HEK293 (cell line): Measurements from ENCODE around the gene GPR162.
A peak's percentile ranks its signal among the peaks of the same experiment; 100 is the strongest.

ENCODE experiments used
- GLIS1 ChIP-seq: fragments of 450-650 bp; formaldehyde crosslinking; IDR thresholded peaks from 2 replicates; pipeline ENCODE4 v1.5.1; 2016; ENCODE audit warnings: missing biosample characterization, missing genetic modification characterization
- MZF1 ChIP-seq: fragments of 450-650 bp; formaldehyde crosslinking; IDR thresholded peaks from 2 replicates; pipeline ENCODE4 v1.5.1; 2017; ENCODE audit warnings: missing biosample characterization, missing genetic modification characterization, borderline replicate concordance
- SALL2 ChIP-seq: fragments of 450-650 bp; formaldehyde crosslinking; IDR thresholded peaks from 2 replicates; pipeline ENCODE4 v1.5.0; 2017; ENCODE audit warnings: missing biosample characterization, mild to moderate bottlenecking, missing genetic modification characterization, borderline replicate concordance
- SCRT2 ChIP-seq: fragments of 450-650 bp; formaldehyde crosslinking; IDR thresholded peaks from 2 replicates; pipeline ENCODE4 v1.5.1; 2016; ENCODE audit warnings: missing biosample characterization, missing genetic modification characterization
- TCF7L2 ChIP-seq: IDR thresholded peaks from 2 replicates; pipeline ENCODE4 v1.6.1; 2011; ENCODE audit warnings: low read depth, mild to moderate bottlenecking, inconsistent platforms, low read length, moderate library complexity, borderline replicate concordance
- YY1 ChIP-seq: fragments of 450-650 bp; formaldehyde crosslinking; IDR thresholded peaks from 2 replicates; pipeline ENCODE4 v1.5.1; 2018; ENCODE audit warnings: missing biosample characterization, missing genetic modification characterization
- ZBTB17 ChIP-seq: fragments of 450-650 bp; formaldehyde crosslinking; IDR thresholded peaks from 2 replicates; pipeline ENCODE4 v1.5.1; 2016; ENCODE audit warnings: missing biosample characterization, missing genetic modification characterization
- ZBTB7A ChIP-seq: fragments of 450-650 bp; formaldehyde crosslinking; IDR thresholded peaks from 2 replicates; pipeline ENCODE4 v1.5.1; 2016; ENCODE audit warnings: low read depth, missing biosample characterization, missing genetic modification characterization
- ZFHX2 ChIP-seq: fragments of 450-650 bp; formaldehyde crosslinking; conservative IDR thresholded peaks from 2 replicates; pipeline ENCODE4 v1.5.1; 2016; ENCODE audit warnings: missing biosample characterization, missing genetic modification characterization
- ZNF10 ChIP-seq: fragments of 450-650 bp; formaldehyde crosslinking; IDR thresholded peaks from 2 replicates; pipeline ENCODE4 v1.5.1; 2017; ENCODE audit warnings: missing biosample characterization, missing genetic modification characterization
- ZNF138 ChIP-seq: fragments of 450-650 bp; formaldehyde crosslinking; IDR thresholded peaks from 2 replicates; pipeline ENCODE4 v1.5.1; 2016; ENCODE audit warnings: missing biosample characterization, missing genetic modification characterization, borderline replicate concordance
- ZNF16 ChIP-seq: fragments of 450-650 bp; formaldehyde crosslinking; IDR thresholded peaks from 2 replicates; pipeline ENCODE4 v1.5.1; 2016; ENCODE audit warnings: low read depth, missing biosample characterization, missing genetic modification characterization
- ZNF214 ChIP-seq: fragments of 450-650 bp; formaldehyde crosslinking; IDR thresholded peaks from 2 replicates; pipeline ENCODE4 v1.5.1; 2017; ENCODE audit warnings: missing biosample characterization, mild to moderate bottlenecking, missing genetic modification characterization, borderline replicate concordance
- ZNF23 ChIP-seq: fragments of 450-650 bp; formaldehyde crosslinking; IDR thresholded peaks from 2 replicates; pipeline ENCODE4 v1.5.1; 2016; ENCODE audit warnings: missing biosample characterization, missing genetic modification characterization, borderline replicate concordance
- ZNF335 ChIP-seq: fragments of 450-650 bp; formaldehyde crosslinking; conservative IDR thresholded peaks from 2 replicates; pipeline ENCODE4 v1.5.1; 2016; ENCODE audit warnings: missing biosample characterization, missing genetic modification characterization
- ZNF514 ChIP-seq: fragments of 450-650 bp; formaldehyde crosslinking; IDR thresholded peaks from 2 replicates; pipeline ENCODE4 v1.5.1; 2016; ENCODE audit warnings: missing biosample characterization, missing genetic modification characterization
- ZNF521 ChIP-seq: fragments of 450-650 bp; formaldehyde crosslinking; IDR thresholded peaks from 2 replicates; pipeline ENCODE4 v1.5.1; 2017; ENCODE audit warnings: missing biosample characterization, mild to moderate bottlenecking, missing genetic modification characterization
- ZNF548 ChIP-seq: fragments of 450-650 bp; formaldehyde crosslinking; IDR thresholded peaks from 2 replicates; pipeline ENCODE4 v1.5.1; 2016; ENCODE audit warnings: missing biosample characterization, missing genetic modification characterization
- ZNF624 ChIP-seq: fragments of 450-650 bp; formaldehyde crosslinking; IDR thresholded peaks from 2 replicates; pipeline ENCODE4 v1.5.1; 2017; ENCODE audit warnings: missing biosample characterization, missing genetic modification characterization
- ZNF626 ChIP-seq: fragments of 450-650 bp; sonication (Bioruptor Pico); formaldehyde crosslinking; IDR thresholded peaks from 2 replicates; pipeline ENCODE4 v1.5.1; 2018; ENCODE audit warnings: missing biosample characterization, missing genetic modification characterization, inconsistent platforms
- ZXDB ChIP-seq: fragments of 450-650 bp; formaldehyde crosslinking; IDR thresholded peaks from 2 replicates; pipeline ENCODE4 v1.5.1; 2016; ENCODE audit warnings: missing biosample characterization, missing genetic modification characterization
- TF ChIP-seq, protein P1 (sequence below): fragments of 450-650 bp; IDR thresholded peaks from 2 replicates; pipeline ENCODE4 v1.5.1; 2018; ENCODE audit warnings: missing biosample characterization, missing genetic modification characterization
- TF ChIP-seq, protein P2 (sequence below): fragments of 450-650 bp; formaldehyde crosslinking; IDR thresholded peaks from 2 replicates; pipeline ENCODE4 v1.5.1; 2016; ENCODE audit warnings: missing biosample characterization, missing genetic modification characterization
- TF ChIP-seq, protein P3 (sequence below): fragments of 450-650 bp; formaldehyde crosslinking; IDR thresholded peaks from 2 replicates; pipeline ENCODE4 v1.5.1; 2016; ENCODE audit warnings: missing biosample characterization, missing genetic modification characterization
- TF ChIP-seq, protein P4 (sequence below): fragments of 450-650 bp; formaldehyde crosslinking; IDR thresholded peaks from 2 replicates; pipeline ENCODE4 v1.5.1; 2016; ENCODE audit warnings: missing biosample characterization, missing genetic modification characterization
- TF ChIP-seq, protein P5 (sequence below): fragments of 450-650 bp; formaldehyde crosslinking; IDR thresholded peaks from 2 replicates; pipeline ENCODE4; 2016; ENCODE audit warnings: missing biosample characterization, missing genetic modification characterization
- TF ChIP-seq, protein P6 (sequence below): fragments of 450-650 bp; formaldehyde crosslinking; IDR thresholded peaks from 2 replicates; pipeline ENCODE4 v1.5.1; 2016; ENCODE audit warnings: missing biosample characterization, missing genetic modification characterization
- TF ChIP-seq, protein P7 (sequence below): fragments of 450-650 bp; formaldehyde crosslinking; IDR thresholded peaks from 2 replicates; pipeline ENCODE4 v1.5.1; 2016; ENCODE audit warnings: missing biosample characterization, missing genetic modification characterization
- TF ChIP-seq, protein P8 (sequence below): fragments of 450-650 bp; formaldehyde crosslinking; IDR thresholded peaks from 2 replicates; pipeline ENCODE4 v1.5.1; 2016; ENCODE audit warnings: missing biosample characterization, missing genetic modification characterization

The GPR162 gene

DNA sequence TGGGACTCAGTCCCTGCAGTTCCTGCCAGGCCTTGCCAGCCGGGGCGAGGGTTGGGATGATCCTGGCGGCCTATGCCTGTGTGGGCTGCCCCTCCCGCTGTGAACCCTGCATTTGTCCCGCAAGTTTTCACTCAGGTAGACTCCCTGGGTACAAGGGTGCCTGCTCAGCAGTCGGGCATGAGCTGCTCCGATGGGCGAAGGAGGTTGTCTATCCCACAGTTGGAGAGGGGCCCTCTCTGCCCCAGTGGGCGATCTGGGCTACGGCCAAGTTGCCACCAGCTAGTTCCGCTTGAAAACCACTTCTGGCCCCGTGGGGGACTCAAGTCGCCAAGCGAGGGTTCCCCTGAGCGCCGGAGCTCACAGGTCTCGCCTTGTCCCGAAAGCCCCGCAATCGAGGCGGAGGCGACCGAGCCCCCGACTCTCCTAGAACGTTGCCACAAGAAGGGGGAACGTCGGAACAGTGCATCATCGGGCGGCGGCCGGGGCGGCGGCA is 45.3 kb downstream of the GPR162 start (continued):
- TF ChIP-seq ZXDB, result no peak
- peak; percentile 92 for TF ChIP-seq ZNF335 (tag by site-specific recombination)
- no peak for TF ChIP-seq YY1 (tag by site-specific recombination)
- TF ChIP-seq ZBTB7A, result peak; percentile 73; the same call in 1 of the 2 replicates
- no peak for TF ChIP-seq ZNF16 (tag by site-specific recombination)
- TF ChIP-seq ZNF23 (tag by site-specific recombination), result no peak
- no peak for TF ChIP-seq SCRT2 (tag by site-specific recombination)
- TF ChIP-seq, protein P1, sequence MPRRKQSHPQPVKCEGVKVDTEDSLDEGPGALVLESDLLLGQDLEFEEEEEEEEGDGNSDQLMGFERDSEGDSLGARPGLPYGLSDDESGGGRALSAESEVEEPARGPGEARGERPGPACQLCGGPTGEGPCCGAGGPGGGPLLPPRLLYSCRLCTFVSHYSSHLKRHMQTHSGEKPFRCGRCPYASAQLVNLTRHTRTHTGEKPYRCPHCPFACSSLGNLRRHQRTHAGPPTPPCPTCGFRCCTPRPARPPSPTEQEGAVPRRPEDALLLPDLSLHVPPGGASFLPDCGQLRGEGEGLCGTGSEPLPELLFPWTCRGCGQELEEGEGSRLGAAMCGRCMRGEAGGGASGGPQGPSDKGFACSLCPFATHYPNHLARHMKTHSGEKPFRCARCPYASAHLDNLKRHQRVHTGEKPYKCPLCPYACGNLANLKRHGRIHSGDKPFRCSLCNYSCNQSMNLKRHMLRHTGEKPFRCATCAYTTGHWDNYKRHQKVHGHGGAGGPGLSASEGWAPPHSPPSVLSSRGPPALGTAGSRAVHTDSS (tag by site-specific recombination), result no peak
- TF ChIP-seq ZFHX2 (tag by site-specific recombination), result peak; percentile 71
- TF ChIP-seq ZNF626, result no peak
- TF ChIP-seq, protein P2, sequence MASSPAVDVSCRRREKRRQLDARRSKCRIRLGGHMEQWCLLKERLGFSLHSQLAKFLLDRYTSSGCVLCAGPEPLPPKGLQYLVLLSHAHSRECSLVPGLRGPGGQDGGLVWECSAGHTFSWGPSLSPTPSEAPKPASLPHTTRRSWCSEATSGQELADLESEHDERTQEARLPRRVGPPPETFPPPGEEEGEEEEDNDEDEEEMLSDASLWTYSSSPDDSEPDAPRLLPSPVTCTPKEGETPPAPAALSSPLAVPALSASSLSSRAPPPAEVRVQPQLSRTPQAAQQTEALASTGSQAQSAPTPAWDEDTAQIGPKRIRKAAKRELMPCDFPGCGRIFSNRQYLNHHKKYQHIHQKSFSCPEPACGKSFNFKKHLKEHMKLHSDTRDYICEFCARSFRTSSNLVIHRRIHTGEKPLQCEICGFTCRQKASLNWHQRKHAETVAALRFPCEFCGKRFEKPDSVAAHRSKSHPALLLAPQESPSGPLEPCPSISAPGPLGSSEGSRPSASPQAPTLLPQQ (tag by site-specific recombination), result no peak
- TF ChIP-seq, protein P3, sequence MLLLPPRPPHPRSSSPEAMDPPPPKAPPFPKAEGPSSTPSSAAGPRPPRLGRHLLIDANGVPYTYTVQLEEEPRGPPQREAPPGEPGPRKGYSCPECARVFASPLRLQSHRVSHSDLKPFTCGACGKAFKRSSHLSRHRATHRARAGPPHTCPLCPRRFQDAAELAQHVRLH (tag by site-specific recombination), result no peak
- TF ChIP-seq, protein P4, sequence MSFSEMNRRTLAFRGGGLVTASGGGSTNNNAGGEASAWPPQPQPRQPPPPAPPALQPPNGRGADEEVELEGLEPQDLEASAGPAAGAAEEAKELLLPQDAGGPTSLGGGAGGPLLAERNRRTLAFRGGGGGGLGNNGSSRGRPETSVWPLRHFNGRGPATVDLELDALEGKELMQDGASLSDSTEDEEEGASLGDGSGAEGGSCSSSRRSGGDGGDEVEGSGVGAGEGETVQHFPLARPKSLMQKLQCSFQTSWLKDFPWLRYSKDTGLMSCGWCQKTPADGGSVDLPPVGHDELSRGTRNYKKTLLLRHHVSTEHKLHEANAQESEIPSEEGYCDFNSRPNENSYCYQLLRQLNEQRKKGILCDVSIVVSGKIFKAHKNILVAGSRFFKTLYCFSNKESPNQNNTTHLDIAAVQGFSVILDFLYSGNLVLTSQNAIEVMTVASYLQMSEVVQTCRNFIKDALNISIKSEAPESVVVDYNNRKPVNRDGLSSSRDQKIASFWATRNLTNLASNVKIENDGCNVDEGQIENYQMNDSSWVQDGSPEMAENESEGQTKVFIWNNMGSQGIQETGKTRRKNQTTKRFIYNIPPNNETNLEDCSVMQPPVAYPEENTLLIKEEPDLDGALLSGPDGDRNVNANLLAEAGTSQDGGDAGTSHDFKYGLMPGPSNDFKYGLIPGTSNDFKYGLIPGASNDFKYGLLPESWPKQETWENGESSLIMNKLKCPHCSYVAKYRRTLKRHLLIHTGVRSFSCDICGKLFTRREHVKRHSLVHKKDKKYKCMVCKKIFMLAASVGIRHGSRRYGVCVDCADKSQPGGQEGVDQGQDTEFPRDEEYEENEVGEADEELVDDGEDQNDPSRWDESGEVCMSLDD, result peak; percentile 74
- TF ChIP-seq ZBTB17, result peak; percentile 45
- TF ChIP-seq ZNF548 (tag by site-specific recombination), result no peak
- TF ChIP-seq, protein P5, sequence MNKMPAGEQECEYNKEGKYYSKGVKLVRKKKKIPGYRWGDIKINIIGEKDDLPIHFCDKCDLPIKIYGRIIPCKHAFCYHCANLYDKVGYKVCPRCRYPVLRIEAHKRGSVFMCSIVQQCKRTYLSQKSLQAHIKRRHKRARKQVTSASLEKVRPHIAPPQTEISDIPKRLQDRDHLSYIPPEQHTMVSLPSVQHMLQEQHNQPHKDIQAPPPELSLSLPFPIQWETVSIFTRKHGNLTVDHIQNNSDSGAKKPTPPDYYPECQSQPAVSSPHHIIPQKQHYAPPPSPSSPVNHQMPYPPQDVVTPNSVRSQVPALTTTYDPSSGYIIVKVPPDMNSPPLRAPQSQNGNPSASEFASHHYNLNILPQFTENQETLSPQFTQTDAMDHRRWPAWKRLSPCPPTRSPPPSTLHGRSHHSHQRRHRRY, result no peak
- no peak for TF ChIP-seq ZNF138
- peak; percentile 31; the same call in 1 of the 2 replicates for TF ChIP-seq GLIS1
- no peak for TF ChIP-seq ZNF514 (tag by site-specific recombination)
- no peak for TF ChIP-seq SALL2 (tag by site-specific recombination)
- TF ChIP-seq, protein P6, sequence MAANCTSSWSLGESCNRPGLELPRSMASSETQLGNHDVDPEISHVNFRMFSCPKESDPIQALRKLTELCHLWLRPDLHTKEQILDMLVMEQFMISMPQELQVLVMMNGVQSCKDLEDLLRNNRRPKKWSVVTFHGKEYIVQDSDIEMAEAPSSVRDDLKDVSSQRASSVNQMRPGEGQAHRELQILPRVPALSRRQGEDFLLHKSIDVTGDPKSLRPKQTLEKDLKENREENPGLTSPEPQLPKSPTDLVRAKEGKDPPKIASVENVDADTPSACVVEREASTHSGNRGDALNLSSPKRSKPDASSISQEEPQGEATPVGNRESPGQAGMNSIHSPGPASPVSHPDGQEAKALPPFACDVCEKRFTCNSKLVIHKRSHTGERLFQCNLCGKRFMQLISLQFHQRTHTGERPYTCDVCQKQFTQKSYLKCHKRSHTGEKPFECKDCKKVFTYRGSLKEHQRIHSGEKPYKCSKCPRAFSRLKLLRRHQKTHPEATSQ (tag by site-specific recombination), result no peak
- no peak for TF ChIP-seq MZF1 (tag by site-specific recombination)
- TF ChIP-seq ZNF10 (tag by site-specific recombination), result 0 out of 2 replicates have a peak, but pooled peaks have one; percentile 8
- TF ChIP-seq ZNF214 (tag by site-specific recombination), result no peak
- TF ChIP-seq, protein P7, sequence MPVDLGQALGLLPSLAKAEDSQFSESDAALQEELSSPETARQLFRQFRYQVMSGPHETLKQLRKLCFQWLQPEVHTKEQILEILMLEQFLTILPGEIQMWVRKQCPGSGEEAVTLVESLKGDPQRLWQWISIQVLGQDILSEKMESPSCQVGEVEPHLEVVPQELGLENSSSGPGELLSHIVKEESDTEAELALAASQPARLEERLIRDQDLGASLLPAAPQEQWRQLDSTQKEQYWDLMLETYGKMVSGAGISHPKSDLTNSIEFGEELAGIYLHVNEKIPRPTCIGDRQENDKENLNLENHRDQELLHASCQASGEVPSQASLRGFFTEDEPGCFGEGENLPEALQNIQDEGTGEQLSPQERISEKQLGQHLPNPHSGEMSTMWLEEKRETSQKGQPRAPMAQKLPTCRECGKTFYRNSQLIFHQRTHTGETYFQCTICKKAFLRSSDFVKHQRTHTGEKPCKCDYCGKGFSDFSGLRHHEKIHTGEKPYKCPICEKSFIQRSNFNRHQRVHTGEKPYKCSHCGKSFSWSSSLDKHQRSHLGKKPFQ, result no peak
- no peak for TF ChIP-seq ZNF521
- TF ChIP-seq TCF7L2, result no peak
- TF ChIP-seq ZNF624 (tag by site-specific recombination), result no peak
- TF ChIP-seq, protein P8, sequence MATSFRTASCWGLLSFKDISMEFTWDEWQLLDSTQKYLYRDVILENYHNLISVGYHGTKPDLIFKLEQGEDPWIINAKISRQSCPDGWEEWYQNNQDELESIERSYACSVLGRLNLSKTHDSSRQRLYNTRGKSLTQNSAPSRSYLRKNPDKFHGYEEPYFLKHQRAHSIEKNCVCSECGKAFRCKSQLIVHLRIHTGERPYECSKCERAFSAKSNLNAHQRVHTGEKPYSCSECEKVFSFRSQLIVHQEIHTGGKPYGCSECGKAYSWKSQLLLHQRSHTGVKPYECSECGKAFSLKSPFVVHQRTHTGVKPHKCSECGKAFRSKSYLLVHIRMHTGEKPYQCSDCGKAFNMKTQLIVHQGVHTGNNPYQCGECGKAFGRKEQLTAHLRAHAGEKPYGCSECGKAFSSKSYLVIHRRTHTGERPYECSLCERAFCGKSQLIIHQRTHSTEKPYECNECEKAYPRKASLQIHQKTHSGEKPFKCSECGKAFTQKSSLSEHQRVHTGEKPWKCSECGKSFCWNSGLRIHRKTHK, result no peak
